H1 (cell line): ENCODE results near the gene GCFC2. TPM values are rescaled to one million over a fixed set of nuclear protein-coding genes. Genes with fewer than 3 reads are reported as not detected.

ENCODE experiments used
- CTCF ChIA-PET: fragments of 300-600 bp; sonication (Branson Sonifier 250); formaldehyde crosslinking; loops from one replicate; lab custom pipeline; 2021; ENCODE audit not compliant: partially characterized antibody; lab: Charles Lee
- POLR2A ChIA-PET: fragments of 300-600 bp; sonication (Branson Sonifier 250); formaldehyde crosslinking; loops from one replicate; lab custom pipeline; 2021; ENCODE audit warnings: inconsistent platforms; ENCODE audit not compliant: partially characterized antibody; lab: Charles Lee
- DNase-seq, 2 experiments: peaks; one replicate each; pipeline versions ENCODE4 v3.0.0 to v3.0.0-alpha.2; 2010 to 2022; ENCODE audit warnings: low spot score in 2 of 2, low read depth in 1 of 2, mixed read lengths in 1 of 2
- FAIRE-seq: peaks from 2 replicates; lab custom pipeline; 2011; peaks lifted over from hg19 to GRCh38; lab: Jason Lieb, UNC
- H2AFZ ChIP-seq: 2 replicates; pipeline ENCODE4 v1.8.1; 2012; ENCODE audit warnings: low read length, inconsistent platforms
- H2AK5ac ChIP-seq: 2 replicates; pipeline ENCODE4 v1.6.1; 2013; ENCODE audit warnings: low read depth, low read length
- H2BK120ac ChIP-seq: replicated peaks from 2 replicates; pipeline ENCODE3; 2013; ENCODE audit warnings: low read depth, low read length, inconsistent platforms
- H2BK12ac ChIP-seq: 2 replicates; pipeline ENCODE4 v1.6.1; 2013; ENCODE audit warnings: low read depth, low read length
- H2BK15ac ChIP-seq: 2 replicates; pipeline ENCODE4 v1.6.1; 2013; ENCODE audit warnings: low read length
- H2BK20ac ChIP-seq: 2 replicates; pipeline ENCODE4 v1.6.1; 2013; ENCODE audit warnings: low read length
- H2BK5ac ChIP-seq: 2 replicates; pipeline ENCODE4 v1.6.1; 2013; ENCODE audit warnings: low read depth, low read length
- H3K14ac ChIP-seq: 2 replicates; pipeline ENCODE4 v1.6.1; 2013; ENCODE audit warnings: inconsistent platforms; ENCODE audit not compliant: insufficient read length
- H3K18ac ChIP-seq: 2 replicates; pipeline ENCODE4 v1.6.1; 2013; ENCODE audit warnings: low read length; ENCODE audit errors: extremely low read depth
- H3K23ac ChIP-seq: 2 replicates; pipeline ENCODE4 v1.6.1; 2013; ENCODE audit warnings: inconsistent platforms; ENCODE audit not compliant: insufficient read length
- H3K23me2 ChIP-seq: 2 replicates; pipeline ENCODE4 v1.6.1; 2013; ENCODE audit warnings: low read depth, low read length
- H3K27ac ChIP-seq: 2 replicates; pipeline ENCODE4 v1.6.1; 2011; ENCODE audit warnings: low read depth, low read length, inconsistent platforms
- H3K27me3 ChIP-seq, 4 experiments: replicated peaks in 1 of 4; 1 replicate in 1 of 4; 2 replicates in 3 of 4; pipeline versions ENCODE4 v1.6.1 to v1.8.1; 2011 to 2013; ENCODE audit warnings: low read length in 3 of 4, mild to moderate bottlenecking in 3 of 4, inconsistent platforms in 2 of 4, mixed read lengths in 2 of 4, moderate library complexity in 1 of 4; ENCODE audit not compliant: control insufficient read depth in 3 of 4, insufficient read depth in 3 of 4; ENCODE audit errors: extremely low read depth in 1 of 4
- H3K36me3 ChIP-seq, 4 experiments: 2 replicates each; pipeline versions ENCODE4 v1.6.1 to v1.8.1; 2011 to 2013; ENCODE audit warnings: mild to moderate bottlenecking in 4 of 4, low read length in 3 of 4, moderate library complexity in 2 of 4, control low read depth in 1 of 4, inconsistent platforms in 1 of 4; ENCODE audit not compliant: insufficient read depth in 4 of 4, control insufficient read depth in 2 of 4
- H3K4ac ChIP-seq: replicated peaks from 2 replicates; pipeline ENCODE3; 2013; ENCODE audit warnings: low read length, low read depth, mixed read lengths, inconsistent platforms; ENCODE audit not compliant: insufficient read length
- H3K4me1 ChIP-seq, 4 experiments: replicated peaks in 1 of 4; 1 replicate in 1 of 4; 2 replicates in 3 of 4; pipeline versions ENCODE4 v1.6.1 to v1.8.1; 2011 to 2013; ENCODE audit warnings: low read length in 3 of 4, inconsistent platforms in 2 of 4, mixed read lengths in 1 of 4; ENCODE audit not compliant: insufficient read depth in 4 of 4, control insufficient read depth in 3 of 4
- H3K4me2 ChIP-seq, 2 experiments: 2 replicates each; pipeline versions ENCODE4 v1.6.1 to v1.8.1; 2011 to 2013; ENCODE audit warnings: low read depth in 2 of 2, low read length in 2 of 2, control low read depth in 1 of 2, inconsistent platforms in 1 of 2, mild to moderate bottlenecking in 1 of 2; ENCODE audit not compliant: insufficient read depth in 1 of 2
- H3K4me3 ChIP-seq, 4 experiments: fragments of 200-600, 300-600 bp in 1 of 4; sonication (generic), shearing (Covaris generic), sonication (Bioruptor Twin) in 1 of 4; 2 replicates each; pipeline versions ENCODE4 v1.5.1 to v1.8.1; 2011 to 2016; ENCODE audit warnings: low read length in 4 of 4, low read depth in 3 of 4, control low read depth in 2 of 4, inconsistent platforms in 2 of 4, mild to moderate bottlenecking in 2 of 4, mixed read lengths in 1 of 4, moderate library complexity in 1 of 4; ENCODE audit not compliant: insufficient read depth in 2 of 4; ENCODE audit errors: extremely low read depth in 1 of 4
- H3K56ac ChIP-seq: replicated peaks from 2 replicates; pipeline ENCODE3; 2013; ENCODE audit warnings: low read depth, mild to moderate bottlenecking, mixed read lengths, low read length, inconsistent platforms; ENCODE audit not compliant: insufficient read length
- H3K79me1 ChIP-seq: 2 replicates; pipeline ENCODE4 v1.6.1; 2013; ENCODE audit warnings: low read depth, low read length, control low read depth
- H3K79me2 ChIP-seq, 2 experiments: 2 replicates each; pipeline versions ENCODE4 v1.6.1 to v1.8.1; 2012 to 2013; ENCODE audit warnings: low read length in 2 of 2, mild to moderate bottlenecking in 2 of 2, inconsistent platforms in 1 of 2; ENCODE audit not compliant: insufficient read depth in 2 of 2, control insufficient read depth in 1 of 2
- H3K9ac ChIP-seq, 4 experiments: replicated peaks in 1 of 4; 1 replicate in 1 of 4; 2 replicates in 3 of 4; pipeline versions ENCODE4 v1.6.1 to v1.8.1; 2011 to 2013; ENCODE audit warnings: low read depth in 3 of 4, low read length in 3 of 4, control low read depth in 2 of 4, mild to moderate bottlenecking in 2 of 4, moderate library complexity in 2 of 4, inconsistent platforms in 1 of 4; ENCODE audit errors: extremely low read depth in 1 of 4
- H3K9me3 ChIP-seq, 2 experiments: 2 replicates each; pipeline versions ENCODE4 v1.6.1 to v1.8.1; 2012 to 2013; ENCODE audit warnings: mild to moderate bottlenecking in 2 of 2, moderate library complexity in 2 of 2, control low read depth in 1 of 2, inconsistent platforms in 1 of 2, low read depth in 1 of 2, low read length in 1 of 2, mixed read lengths in 1 of 2; ENCODE audit not compliant: insufficient read depth in 2 of 2
- H4K20me1 ChIP-seq, 2 experiments: replicated peaks in 1 of 2; 2 replicates each; pipeline versions ENCODE3 to v1.8.1; 2011 to 2013; ENCODE audit warnings: inconsistent platforms in 2 of 2, low read length in 2 of 2, mild to moderate bottlenecking in 1 of 2; ENCODE audit not compliant: insufficient read depth in 2 of 2, control insufficient read depth in 1 of 2
- H4K5ac ChIP-seq: 2 replicates; pipeline ENCODE4 v1.6.1; 2013; ENCODE audit warnings: low read length, low read depth, mixed read lengths, inconsistent platforms; ENCODE audit not compliant: insufficient read length
- H4K8ac ChIP-seq: 2 replicates; pipeline ENCODE4 v1.8.0; 2013; ENCODE audit warnings: mild to moderate bottlenecking, moderate library complexity, low read length, inconsistent platforms; ENCODE audit not compliant: insufficient read depth; ENCODE audit errors: extremely low read depth
- H4K91ac ChIP-seq: replicated peaks from 2 replicates; pipeline ENCODE3; 2013; ENCODE audit warnings: low read length, mixed read lengths, inconsistent platforms; ENCODE audit not compliant: insufficient read length
- BACH1 ChIP-seq: IDR thresholded peaks from 2 replicates; pipeline ENCODE4 v1.6.1; 2012; ENCODE audit warnings: low read length, improper control_type of control experiment
- BCL11A ChIP-seq, 2 experiments: IDR thresholded peaks; one replicate each; pipeline ENCODE4 v1.6.1; 2011; ENCODE audit warnings: low read depth in 2 of 2, low read length in 2 of 2, mild to moderate bottlenecking in 2 of 2
- CEBPB ChIP-seq: IDR thresholded peaks from 2 replicates; pipeline ENCODE4 v1.6.1; 2012; ENCODE audit warnings: low read depth, low read length
- EGR1 ChIP-seq: IDR thresholded peaks from 2 replicates; pipeline ENCODE4 v1.6.1; 2011; ENCODE audit warnings: low read depth, low read length, borderline replicate concordance
- HDAC6 ChIP-seq: IDR thresholded peaks from one replicate; pipeline ENCODE4 v1.7.1; 2012; ENCODE audit warnings: low read depth, mild to moderate bottlenecking, inconsistent platforms, low read length, moderate library complexity
- JUND ChIP-seq: IDR thresholded peaks from 2 replicates; pipeline ENCODE4 v1.6.1; 2011; ENCODE audit warnings: mild to moderate bottlenecking, improper control_type of control experiment, low read length
- NRF1 ChIP-seq: IDR thresholded peaks from 2 replicates; pipeline ENCODE4 v1.6.1; 2011; ENCODE audit warnings: mild to moderate bottlenecking, low read depth, low read length, improper control_type of control experiment
- POLR2A ChIP-seq, 2 experiments: IDR thresholded peaks; 1 replicate in 1 of 2; 2 replicates in 1 of 2; pipeline ENCODE4 v1.6.1; 2011; ENCODE audit warnings: low read depth in 2 of 2, low read length in 2 of 2, mild to moderate bottlenecking in 2 of 2; ENCODE audit errors: control extremely low read depth in 1 of 2
- RNF2 ChIP-seq: fragments of 200-900, 300-1000 bp; sonication (generic); IDR thresholded peaks from 2 replicates; pipeline ENCODE4 v1.7.1; 2016; ENCODE audit warnings: borderline replicate concordance, low read depth, mild to moderate bottlenecking, antibody characterized with exemption, low read length; ENCODE audit not compliant: poor library complexity, severe bottlenecking; ENCODE audit errors: missing control alignments
- SIN3A ChIP-seq, 2 experiments: IDR thresholded peaks in 1 of 2; conservative IDR thresholded peaks in 1 of 2; 2 replicates each; pipeline ENCODE4 v1.6.1; 2011 to 2012; ENCODE audit warnings: low read length in 2 of 2, improper control_type of control experiment in 1 of 2, low read depth in 1 of 2, mild to moderate bottlenecking in 1 of 2
- SP1 ChIP-seq: IDR thresholded peaks from 2 replicates; pipeline ENCODE4 v1.6.1; 2011; ENCODE audit warnings: low read depth, low read length
- TEAD4 ChIP-seq: IDR thresholded peaks from 2 replicates; pipeline ENCODE4 v1.6.1; 2012; ENCODE audit warnings: low read depth, low read length, inconsistent platforms, mixed read lengths
- YY1 ChIP-seq: IDR thresholded peaks from 2 replicates; pipeline ENCODE4 v1.6.1; 2011; ENCODE audit warnings: low read depth, mild to moderate bottlenecking, low read length
- WGBS, 2 experiments: shearing (Covaris generic) in 1 of 2; methylation state at CpG; one replicate each; pipeline versions ENCODE4 v1.1.6 to v1.1.7; 2013 to 2015; ENCODE audit warnings: low lambda C conversion rate in 2 of 2, mixed read lengths in 2 of 2, inconsistent platforms in 1 of 2, low coverage in 1 of 2, missing lambda C conversion rate in 1 of 2; ENCODE audit not compliant: insufficient replicate concordance in 2 of 2, insufficient coverage in 1 of 2, insufficient read length in 1 of 2; ENCODE audit errors: extremely low coverage in 1 of 2, missing lambda C conversion rate in 1 of 2; 5-methylcytosine and 5-hydroxymethylcytosine counted together
- polyA plus RNA-seq, 7 experiments: library from polyadenylated mRNA; depleted of rRNA in 3 of 7; stranded (reverse) in 5 of 7; unstranded in 2 of 7; fragments of >200 nt in 5 of 7; fragments of 200-250 nt in 2 of 7; gene quantifications; 1 replicate in 5 of 7; 2 replicates in 1 of 7; 4 replicates in 1 of 7; pipeline versions ENCODE4 v1.2.1 to v1.2.3, GENCODE V29; 2011 to 2013; ENCODE audit warnings: missing spikeins in 2 of 7, mixed read lengths in 2 of 7
- total RNA-seq: library from RNA; stranded (reverse); fragmentation: NEBNext Ultra II Directional; extraction: Animal tissue kit (Norgen Biotek cat#: 25700); gene quantifications from 2 replicates; pipeline ENCODE4 v1.2.1, GENCODE V29; 2021
- TF ChIP-seq, protein P1 (sequence below): IDR thresholded peaks from 2 replicates; pipeline ENCODE4 v1.6.1; 2012; ENCODE audit warnings: low read length, inconsistent platforms

Gene GCFC2
- total and polyA plus RNA-seq, 2 of the 8 experiments (the other 6 are each of a cell fraction or from before 2014, with no cell fraction given) = 5.6 to 19.1 TPM

DNA sequence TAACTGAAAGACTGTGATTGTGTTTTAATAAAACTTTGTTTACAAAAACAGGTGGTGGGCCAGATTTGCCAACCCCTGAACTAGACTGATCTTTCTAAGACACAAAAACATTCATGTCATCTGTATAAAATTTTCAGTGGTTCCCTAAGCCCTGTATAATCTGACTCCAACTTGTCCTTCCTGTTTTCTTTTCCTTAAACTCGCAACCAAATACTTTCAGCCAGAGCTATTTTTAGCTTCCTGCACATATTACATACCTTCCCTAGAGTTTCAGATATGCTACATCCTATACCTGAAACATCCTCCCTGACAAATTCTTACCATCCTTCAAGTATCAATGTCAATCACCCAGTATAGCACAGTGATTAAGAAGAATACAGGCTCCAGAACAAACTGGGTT lies 4.8 kb downstream of the GCFC2 start:
- peaks cover 2 to 45% (median 13%) of the 10 kb centered on the region in 4 experiments; a peak in 4 of 8 replicates for H3K36me3 ChIP-seq
- ChIA-PET POLR2A (no interaction called here), CTCF (no interaction called here)
- no peaks in the 10 kb centered on the region; the same call in 1 of the 2 replicates for H3K23me2 ChIP-seq
- H4K91ac ChIP-seq = no peak overlapping the region
- 0 out of 2 replicates have a peak, but pooled peaks cover under 1% of the 10 kb centered on the region for H3K79me1 ChIP-seq
- H2BK120ac ChIP-seq = no peak overlapping the region
- no peak overlapping the region for H3K56ac ChIP-seq
- H2AK5ac ChIP-seq = no peak overlapping the region
- H3K9me3 ChIP-seq = no peaks in the 10 kb centered on the region
- no peak overlapping the region for H2AFZ ChIP-seq
- FAIRE-seq (no peak), DNase-seq (no peak)
- no peak overlapping the region for H3K4ac ChIP-seq
- H3K4me3 ChIP-seq = no peak overlapping the region
- H4K8ac ChIP-seq = no peak overlapping the region
- H3K27me3 ChIP-seq = no peaks in the 10 kb centered on the region
- 76% methylated on average over 1 of the region's 1 CpG; no CpG with 5 or more reads in 1 of the 2 experiments for WGBS, 2 experiments
- no peak overlapping the region for H3K4me2 ChIP-seq
- no peak overlapping the region for H4K5ac ChIP-seq
- no peak overlapping the region for H2BK15ac ChIP-seq
- no peak overlapping the region for H2BK12ac ChIP-seq
- H3K18ac ChIP-seq = no peak overlapping the region
- H3K27ac ChIP-seq = no peak overlapping the region
- H3K9ac ChIP-seq = no peak overlapping the region
- H2BK20ac ChIP-seq = no peak overlapping the region
- no peak overlapping the region for H2BK5ac ChIP-seq
- no peaks in the 10 kb centered on the region for H4K20me1 ChIP-seq
- H3K4me1 ChIP-seq = peaks cover 0 to 3% (median under 1%) of the 10 kb centered on the region in 4 experiments; a peak in 2 of 7 replicates
- no peak overlapping the region for H3K14ac ChIP-seq
- peaks cover 0 to 20% of the 10 kb centered on the region in 2 experiments; a peak in 2 of 4 replicates for H3K79me2 ChIP-seq
- no peak overlapping the region for H3K23ac ChIP-seq
- no peak for TF ChIP-seq BACH1
- TF ChIP-seq, protein P1, sequence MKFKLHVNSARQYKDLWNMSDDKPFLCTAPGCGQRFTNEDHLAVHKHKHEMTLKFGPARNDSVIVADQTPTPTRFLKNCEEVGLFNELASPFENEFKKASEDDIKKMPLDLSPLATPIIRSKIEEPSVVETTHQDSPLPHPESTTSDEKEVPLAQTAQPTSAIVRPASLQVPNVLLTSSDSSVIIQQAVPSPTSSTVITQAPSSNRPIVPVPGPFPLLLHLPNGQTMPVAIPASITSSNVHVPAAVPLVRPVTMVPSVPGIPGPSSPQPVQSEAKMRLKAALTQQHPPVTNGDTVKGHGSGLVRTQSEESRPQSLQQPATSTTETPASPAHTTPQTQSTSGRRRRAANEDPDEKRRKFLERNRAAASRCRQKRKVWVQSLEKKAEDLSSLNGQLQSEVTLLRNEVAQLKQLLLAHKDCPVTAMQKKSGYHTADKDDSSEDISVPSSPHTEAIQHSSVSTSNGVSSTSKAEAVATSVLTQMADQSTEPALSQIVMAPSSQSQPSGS = no peak
- TF ChIP-seq HDAC6 = no peak
- TF ChIP-seq NRF1 = no peak
- no peak for TF ChIP-seq JUND
- no peak for TF ChIP-seq RNF2
- TF ChIP-seq EGR1 = no peak
- no peak for TF ChIP-seq YY1
- TF ChIP-seq SP1 = no peak
- no peak for TF ChIP-seq CEBPB
- no peak for TF ChIP-seq SIN3A (conservative IDR thresholded peaks at IDR 0.05 in 1 of 2, IDR thresholded peaks at IDR 0.05 in 1 of 2; ENCODE audit: low read depth in 1 of 2, low read length in 2 of 2)
- TF ChIP-seq BCL11A (IDR thresholded peaks at IDR 0.05; ENCODE audit: low read depth in 2 of 2, low read length in 2 of 2) = no peak
- TF ChIP-seq POLR2A (IDR thresholded peaks at IDR 0.05; ENCODE audit: control extremely low read depth in 1 of 2, low read depth in 2 of 2, low read length in 2 of 2) = no peak
- no peak for TF ChIP-seq TEAD4
